C1 segment of cervical spinal cord (tissue), 14 donors: Measurements from ENCODE around the gene EIF4EBP2.
A peak's percentile ranks its signal among the peaks of the same experiment; 100 is the strongest.

Source experiments
- DNase-seq, 14 donors: peaks; one replicate each; lab custom pipeline; 2025; lab: John Stamatoyannopoulos, UW

Gene EIF4EBP2

DNA sequence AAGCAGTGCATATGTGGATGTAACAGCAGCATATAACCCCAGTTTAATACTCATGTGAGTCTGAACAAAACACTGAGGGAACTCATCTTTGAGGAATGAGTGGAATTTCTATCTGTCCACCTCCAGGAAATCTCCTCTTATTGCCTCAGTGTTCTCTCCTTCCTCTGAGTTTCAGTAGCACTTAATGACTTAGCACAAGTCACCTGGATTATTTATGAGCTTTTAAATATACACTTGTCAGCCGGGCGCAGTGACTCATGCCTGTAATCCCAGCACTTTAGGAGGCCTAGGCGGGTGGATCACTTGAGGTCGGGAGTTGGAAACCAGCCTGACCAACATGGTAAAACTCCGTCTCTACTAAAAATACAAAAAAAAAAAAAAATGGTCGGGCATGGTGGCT lies 25.8 kb upstream of the EIF4EBP2 start:
- no peak for DNase-seq

DNA sequence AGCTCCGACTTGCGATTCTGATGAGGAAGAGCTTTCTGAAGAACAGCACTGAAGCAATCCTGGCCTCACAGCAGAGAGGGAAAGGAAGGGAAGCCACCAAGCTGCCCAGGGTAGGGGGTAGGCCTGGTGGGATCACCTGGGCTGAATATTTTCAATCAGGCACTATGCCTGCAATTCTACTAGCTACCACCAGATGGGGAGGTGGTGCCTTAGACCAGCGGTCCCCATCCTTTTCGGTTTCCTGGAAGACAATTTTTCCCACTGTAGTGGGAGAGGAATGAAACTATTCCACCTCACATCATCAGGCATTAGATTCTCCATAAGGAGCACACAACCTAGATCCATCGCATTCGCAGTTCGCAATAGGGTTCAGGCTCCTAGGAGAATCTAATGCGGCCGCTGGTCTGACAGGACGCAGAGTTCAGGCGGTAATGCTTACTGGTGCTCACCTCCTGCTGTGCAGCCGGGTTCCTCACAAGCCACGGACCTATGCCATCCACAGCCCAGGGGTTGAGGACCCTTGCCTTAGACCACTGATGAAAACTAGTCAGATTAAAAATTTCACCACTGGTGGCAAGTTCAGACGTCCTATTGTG lies 24.3 kb upstream of the EIF4EBP2 start:
- no peak for DNase-seq

DNA sequence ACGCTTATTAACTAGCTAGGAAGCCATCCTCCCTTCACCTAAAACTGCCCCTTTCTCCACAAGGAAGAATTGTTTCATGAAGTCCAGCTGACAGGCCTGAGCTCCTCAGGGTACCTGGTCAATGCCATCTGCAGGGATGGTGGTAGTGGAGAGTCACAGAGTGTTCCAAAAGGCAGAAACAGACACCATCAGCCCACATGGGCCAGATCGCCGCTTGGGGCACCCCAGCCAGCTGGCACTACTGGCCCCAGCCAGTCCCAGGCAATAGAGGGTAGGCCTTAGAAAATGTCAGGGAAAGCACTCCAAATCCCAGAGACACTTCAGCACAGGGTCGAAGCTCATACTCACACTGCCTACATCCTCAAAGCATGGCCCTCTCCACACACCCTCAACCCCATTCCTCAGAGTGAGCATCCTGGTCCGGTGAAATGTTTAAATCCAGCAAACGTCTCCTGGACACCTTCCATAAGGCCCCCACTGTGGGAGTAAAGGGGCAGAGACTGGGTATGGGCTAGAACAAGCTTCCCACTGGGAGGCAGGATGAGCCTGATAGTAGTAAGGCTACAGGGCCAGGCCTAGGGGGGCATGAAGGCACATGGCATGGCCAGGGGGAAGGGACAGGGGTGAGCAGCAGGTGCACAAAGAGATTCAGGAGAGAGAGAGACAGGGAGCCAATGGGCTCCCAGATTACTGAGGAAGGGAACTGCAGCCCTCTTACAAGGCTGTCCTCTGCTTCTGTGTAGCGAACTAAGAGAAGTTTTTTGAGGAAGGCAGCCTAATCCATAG lies 23.4 kb upstream of the EIF4EBP2 start:
- DNase-seq = peak in 1 of 14 donors; percentile 91

DNA sequence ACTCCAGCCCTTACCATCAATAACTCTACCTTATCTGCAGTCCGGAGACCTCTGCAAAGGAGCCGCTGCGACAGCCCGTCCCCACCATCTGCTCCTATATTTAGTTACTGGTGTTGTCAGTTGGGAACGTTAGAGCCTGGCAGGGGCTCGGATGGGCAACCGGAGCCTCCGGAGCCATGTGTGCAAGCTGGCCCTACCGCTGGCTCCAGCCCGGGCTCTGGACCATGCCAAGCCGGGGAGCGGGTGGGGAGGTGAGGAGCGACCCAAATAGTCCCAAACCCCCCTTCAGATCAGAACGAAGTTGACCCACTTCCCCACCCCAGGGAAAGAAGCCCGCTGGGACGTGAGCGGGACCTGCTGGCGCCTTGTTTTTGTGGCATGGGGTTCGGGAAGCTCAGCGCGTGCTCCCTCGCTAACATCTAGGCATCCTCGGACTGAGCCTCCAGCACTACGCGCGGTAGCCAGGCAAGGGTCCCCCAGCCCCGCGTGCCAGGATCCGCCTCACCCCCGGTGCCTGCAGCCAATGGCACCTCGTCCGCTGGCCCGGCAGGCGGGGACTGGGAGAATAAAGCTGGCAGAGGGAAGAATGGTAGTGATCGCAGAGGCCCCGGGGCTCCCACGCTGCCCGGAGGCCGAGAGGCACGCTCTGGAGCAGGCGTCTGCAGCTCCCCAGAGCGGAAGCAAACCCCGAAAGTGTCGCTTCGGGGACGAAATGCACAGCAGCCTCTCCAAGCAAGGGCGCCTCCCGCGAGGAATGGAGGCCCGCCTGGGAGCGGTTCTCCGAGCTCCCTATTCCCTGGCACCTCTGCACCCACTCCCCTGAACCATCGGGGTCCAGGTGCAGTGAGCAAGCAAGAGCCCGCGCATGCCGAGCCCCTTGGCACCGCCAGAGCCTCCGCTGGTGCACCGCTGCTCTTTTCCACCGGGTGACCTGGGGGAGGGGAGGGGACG lies 22.2 kb upstream of the EIF4EBP2 start:
- peak in 11 of 14 donors; percentile 24 to 85 (median 54) for DNase-seq

DNA sequence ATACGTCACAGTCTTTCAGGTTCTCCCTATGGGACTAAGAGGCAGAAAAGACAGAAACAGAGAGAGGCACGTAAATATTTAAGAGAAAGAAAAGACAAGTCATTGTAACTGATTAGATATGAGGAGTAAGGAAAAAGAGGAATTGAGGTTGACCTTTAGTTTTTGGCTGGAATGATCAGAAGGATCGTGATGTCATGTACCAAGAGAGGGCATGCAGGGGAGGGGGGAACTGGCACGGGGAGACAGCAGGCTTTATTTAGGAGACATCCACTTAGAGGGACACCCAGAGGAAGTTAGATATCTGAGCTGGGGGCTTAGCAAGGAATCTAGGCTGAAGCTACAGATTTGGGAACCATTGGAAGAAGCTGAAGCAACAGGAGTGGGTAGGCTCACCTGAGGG lies 12.3 kb upstream of the EIF4EBP2 start:
- DNase-seq = no peak

DNA sequence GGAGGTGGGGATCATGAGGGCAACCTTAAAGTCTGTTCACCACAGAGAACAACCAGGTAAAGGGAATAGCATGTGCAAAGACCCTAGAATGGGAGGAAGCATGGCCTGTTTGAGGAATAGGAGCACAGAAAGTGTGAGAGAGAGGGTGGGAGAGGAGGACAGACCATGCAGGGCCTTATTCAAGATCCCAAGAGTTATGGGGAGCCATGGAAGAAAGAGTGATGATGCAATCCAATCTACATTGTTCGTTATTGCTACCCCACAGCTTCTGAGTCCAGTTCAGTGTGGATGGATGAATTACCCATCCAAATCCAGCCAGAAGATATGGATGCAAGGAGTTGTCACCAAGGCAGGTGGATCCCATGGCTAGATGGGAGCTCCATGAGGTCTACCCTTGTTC lies 7.8 kb upstream of the EIF4EBP2 start:
- no peak for DNase-seq

DNA sequence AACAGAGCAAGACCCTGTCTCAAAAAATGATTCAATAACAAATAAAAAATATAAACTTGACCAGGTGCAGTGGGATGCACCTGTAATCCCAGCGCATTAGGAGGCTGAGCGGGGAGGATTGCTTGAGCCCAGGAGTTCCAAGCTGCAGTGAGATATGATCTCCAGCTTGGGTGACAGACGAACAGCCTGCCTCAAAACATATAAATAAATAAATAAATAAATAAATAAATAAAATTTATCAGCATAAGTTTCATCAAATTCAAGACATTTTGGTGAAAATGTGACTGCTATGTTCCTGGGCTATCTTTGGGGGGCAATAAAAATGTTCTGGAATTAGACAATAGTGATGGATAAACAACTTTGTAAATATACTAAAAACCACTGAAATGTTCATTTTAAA lies 4.8 kb upstream of the EIF4EBP2 start:
- DNase-seq = no peak

DNA sequence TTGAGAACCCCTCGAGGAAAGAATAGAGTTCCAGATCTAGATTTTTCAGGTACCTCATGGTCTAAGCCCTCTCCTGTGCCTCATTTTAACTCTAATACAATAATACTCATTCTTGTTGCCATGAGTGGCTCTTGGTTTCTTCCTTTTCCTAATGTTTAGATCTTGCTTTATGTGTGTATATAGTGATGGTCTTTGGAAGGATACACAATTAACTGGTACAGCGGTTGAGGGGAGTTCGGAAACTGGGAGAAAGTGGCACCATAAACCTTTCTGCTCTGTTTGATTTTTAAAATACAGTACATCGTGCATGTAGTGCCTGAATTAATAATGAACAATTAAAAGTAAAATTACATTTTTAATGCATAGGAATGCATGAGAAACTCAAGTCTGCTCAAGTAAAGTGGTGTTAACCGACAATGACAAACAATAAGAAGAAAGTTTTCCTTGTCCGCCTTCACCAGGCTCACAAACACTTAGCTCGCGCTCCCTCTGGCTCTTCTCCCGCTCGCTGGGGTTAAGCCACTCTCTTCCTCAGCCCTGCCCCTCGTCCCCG lies 386 bp upstream of the EIF4EBP2 start:
- no peak for DNase-seq

DNA sequence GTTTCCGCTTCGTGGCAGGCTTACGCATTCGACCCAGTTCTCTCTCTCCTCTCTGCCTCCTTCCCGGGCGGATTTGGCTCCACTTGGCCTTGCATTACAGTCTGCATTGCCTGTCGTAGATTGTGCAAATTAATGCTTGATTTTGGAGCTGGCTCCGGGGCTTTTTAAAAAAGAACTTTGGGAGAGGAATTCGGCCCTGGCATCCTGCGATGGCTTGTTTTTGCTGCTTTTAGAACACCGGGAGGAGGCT lies 767 bp downstream of the EIF4EBP2 start:
- peak in 3 of 14 donors; percentile 35 to 57 (median 38) for DNase-seq

DNA sequence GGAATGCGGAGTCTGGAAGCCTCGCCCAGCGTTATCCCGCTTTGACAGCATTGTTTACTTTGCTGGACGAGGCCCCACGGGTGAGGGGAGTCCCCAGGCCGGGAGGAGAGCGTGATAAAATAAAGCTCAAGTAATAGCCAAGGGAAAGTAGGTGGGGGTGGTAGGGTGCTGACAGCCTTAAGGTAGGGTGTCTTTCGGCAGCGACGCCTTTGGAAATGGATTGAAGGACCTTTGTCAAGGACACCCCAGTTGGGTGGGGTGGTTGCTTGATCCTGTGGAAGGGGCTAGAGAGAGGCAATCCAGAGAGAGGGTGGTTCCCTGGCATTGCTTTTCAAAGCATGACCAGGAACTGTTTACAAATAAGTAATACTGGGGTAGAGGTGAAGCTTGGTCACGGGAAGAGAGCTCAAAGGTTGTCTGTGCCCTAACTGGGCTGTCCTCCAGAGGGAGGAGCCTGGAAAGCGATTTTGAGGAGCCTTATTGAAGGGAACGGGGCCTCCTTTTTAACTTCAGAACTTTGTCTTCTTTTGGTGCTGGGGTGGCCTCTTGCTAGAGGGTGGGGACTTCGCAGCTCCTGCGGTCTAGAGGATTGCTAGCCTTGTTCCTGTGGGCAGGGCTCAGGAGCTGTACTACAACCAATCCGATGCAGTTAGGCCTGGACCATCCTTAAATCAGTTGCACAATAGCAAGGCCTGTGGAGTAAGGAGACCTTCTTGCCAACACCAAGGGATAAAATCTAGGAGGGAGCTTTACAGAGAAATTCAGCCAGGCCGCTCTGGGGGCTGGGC lies 1.3 kb downstream of the EIF4EBP2 start:
- peak in 13 of 14 donors; percentile 13 to 78 (median 56) for DNase-seq

DNA sequence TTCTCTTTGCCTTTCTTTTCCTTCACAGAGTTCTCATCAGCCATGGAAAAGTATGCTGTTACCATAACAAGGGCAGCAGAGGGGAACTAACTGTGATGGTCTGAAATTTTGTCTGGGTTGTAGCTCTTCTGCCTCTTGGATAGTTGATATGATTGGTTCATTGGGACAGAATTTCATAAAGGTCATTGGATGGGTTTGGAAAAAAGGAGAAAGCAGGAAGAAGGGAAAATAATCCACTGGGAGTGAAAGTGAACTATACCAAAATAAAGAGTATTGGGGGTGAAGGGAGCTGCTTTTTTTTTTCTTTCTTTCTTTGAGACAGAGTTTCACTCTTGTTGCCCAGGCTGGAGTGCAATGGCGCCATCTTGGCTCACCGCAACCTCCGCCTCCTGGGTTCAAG lies 5.8 kb downstream of the EIF4EBP2 start:
- no peak for DNase-seq

DNA sequence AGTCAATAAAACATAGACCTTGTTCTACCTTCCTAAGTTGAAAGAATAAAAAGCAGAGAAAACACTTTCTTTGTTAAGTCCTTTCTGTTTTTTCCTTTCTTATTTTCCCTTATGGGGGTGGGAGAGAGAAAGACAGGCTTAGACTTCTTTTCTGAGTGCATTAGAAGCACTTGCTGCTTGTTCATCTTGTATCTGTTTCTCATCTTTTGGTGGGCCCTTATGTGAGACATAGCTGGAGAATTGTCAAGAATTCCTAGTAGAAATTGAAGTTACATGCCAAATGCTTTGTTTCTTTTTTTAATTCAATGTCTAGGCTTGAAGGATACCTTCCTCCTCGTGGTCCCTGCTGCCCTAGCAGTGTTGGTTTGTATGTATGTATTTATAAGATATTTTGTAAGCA lies 6.7 kb downstream of the EIF4EBP2 start:
- DNase-seq = no peak

DNA sequence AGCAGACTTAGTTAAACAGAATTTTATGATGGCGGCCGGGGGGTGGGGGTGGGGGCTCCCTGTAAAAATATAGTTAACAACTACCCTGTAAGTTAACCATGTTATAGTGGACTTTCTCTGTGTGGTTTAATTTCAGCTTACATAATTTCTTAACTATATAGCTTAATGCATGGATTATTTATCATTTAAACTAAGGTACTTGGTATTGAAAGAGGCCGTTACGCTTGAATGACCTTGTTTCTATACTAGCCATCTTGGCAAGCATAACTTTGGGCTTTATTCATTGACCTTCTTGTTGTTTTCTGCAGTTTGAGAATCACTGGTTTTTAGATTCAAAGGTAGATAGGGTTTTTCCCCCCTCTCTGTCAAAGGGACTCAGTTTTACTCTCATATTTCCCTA lies 8.4 kb downstream of the EIF4EBP2 start:
- DNase-seq = no peak

DNA sequence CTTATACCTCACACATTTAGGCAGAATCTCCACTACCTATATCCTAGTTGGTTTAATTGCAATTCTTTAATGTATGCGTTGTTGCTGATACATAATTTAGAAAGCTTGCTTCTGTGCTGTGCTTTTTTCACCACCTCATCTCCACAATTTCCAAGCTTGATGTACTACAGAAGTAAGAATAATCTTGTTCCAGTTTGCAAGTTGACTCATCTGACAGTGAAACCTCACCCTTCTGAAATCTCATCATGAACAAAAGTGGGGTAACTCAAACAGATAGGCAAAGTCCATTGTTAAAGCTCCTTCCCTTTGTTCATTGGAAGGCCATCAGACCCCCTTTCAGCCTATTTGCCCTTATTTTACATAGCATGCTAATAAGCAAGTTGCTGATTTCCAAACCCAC lies 13.6 kb downstream of the EIF4EBP2 start:
- DNase-seq = no peak

DNA sequence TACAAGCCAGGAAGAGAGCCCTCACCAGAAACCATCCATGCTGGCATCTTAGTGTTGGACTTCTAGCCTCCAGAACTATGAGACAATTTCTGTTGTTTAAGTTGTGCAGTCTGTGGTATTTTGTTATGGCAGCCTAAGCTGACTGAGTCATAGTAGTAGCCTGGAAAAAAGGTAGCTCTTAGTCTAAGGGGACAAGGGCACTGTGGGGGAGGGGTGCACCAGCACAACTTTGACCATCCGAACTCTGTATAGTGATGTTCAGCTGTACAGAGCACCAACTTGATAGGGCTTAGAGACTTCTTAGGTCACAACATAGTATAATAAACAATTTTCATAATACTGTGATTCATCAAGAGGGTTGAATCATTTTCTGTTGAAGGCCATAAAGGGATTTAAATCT lies 14.3 kb downstream of the EIF4EBP2 start:
- DNase-seq = no peak

DNA sequence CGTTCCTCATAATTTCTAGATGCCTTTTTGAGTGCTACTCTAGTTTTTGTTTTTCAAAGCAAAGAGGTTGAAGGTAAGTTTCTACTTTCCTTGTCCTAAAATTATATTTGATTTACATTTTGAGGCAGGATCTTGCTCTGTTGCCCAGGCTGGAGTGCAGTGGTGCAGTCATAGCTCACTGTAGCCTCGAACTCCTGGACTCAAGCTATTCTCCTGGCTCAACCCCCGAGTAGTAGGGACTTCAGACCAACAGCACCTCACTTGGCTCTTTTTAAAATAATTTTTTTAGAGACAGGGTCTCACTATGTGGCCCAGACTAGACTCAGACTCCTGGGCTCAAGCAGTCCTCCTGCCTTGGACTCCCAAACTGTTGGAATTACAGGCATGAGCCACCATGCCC lies 14.8 kb downstream of the EIF4EBP2 start:
- DNase-seq = no peak

DNA sequence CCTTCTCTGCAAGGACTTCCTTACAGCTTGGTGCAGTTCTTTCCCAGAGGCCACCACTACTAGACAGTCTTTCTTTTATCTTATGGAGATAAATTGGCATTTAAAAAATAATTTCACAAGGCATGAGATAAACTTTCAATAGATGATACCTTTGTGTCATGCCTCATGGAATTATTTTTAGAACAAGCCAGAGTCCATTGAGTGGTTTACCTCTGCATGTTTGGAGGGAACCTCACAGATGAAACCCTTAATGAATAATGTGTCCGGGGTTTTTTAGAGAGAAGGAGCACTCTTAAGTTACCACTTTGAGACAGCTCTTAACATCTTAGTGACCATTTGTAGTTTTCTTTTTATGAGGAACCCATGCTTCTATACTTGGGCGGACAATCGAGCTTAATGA lies 20.4 kb downstream of the EIF4EBP2 start:
- DNase-seq = no peak

DNA sequence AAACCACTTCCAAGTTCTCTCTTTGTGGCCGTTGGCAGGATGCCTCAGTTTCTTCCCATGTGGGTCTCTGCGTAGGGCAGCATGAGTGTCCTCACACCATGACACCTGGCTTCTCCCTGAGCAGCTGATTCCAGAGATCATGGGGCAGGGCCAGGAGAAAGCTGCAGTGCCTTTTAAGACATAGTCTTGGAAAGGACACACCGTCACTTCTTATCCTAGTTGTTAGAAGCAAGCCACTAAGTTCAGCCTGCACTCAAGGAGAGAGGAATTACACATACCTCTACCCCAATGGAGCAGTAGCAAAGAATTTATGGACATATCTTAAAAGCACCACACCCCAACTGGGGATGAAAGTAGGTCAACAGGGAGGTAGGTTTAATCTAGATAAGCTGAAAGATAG lies 21.2 kb downstream of the EIF4EBP2 start:
- no peak for DNase-seq

DNA sequence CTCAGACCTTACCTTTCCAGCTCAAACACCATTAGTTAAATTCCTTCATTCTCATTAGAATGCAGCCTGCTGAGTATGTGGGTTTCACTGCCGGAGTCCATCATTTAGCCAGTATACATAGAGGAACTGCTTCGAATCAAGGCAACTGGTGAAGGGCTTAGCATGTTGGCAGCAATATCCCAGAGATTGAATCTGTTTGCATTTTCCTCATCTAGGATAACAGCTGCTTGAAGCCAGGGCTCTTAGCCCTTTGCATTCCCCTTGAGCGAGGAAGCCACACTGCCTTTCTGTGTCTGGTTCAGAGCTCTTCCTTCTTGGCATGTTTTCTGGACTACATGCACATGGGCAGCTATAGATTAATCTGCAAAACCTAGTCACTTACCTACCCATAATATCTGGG lies 22.9 kb downstream of the EIF4EBP2 start:
- DNase-seq = no peak

DNA sequence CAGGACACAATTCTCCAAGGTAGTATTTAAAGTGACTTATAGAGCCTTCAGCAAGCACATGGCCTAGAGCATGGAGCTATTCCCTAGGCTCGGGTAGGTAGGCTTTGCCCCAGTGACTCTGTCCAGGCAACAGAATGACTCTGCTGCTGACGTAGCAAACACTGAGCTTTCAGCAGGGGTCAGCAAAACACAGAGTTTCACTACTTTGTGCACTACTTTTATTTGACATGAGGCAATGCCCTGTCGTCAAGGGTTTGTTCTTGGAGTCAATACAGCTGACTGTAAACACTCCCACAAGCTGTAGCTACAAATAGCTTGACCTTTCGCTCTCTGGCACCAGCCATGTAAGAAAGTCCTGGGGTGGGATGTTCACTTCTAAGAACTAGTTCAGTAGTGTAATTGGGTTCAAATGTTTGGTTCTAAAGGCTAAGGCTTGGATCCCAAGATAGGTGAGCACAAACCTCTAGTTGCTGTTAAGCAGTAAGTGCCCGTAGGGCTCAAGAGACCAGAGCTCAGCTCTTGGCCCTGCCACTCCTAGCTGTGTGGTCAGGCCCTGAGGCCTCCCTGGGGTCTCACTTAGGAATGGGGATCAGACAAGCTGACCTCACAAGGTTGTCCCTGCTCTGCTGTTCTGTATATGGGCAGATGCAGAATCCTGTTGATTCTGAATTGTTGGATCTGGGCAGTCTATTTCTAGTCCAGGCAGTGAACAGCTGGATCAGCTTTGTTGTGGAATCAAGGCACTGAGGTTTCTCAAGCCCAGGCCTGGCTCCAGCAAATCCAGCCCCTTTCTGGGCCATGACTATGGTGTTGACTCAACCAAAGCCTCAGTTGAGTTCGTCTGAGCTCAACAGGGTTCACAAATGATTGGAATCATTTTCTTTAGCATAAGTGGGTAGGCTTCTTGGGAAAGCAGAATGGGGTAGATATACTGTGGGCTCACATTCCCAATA lies 26.8 kb downstream of the EIF4EBP2 start:
- peak in 6 of 14 donors; percentile 5 to 40 (median 16) for DNase-seq
